ENCODE measurements around the gene CSMD2.

CSMD2 gene

DNA sequence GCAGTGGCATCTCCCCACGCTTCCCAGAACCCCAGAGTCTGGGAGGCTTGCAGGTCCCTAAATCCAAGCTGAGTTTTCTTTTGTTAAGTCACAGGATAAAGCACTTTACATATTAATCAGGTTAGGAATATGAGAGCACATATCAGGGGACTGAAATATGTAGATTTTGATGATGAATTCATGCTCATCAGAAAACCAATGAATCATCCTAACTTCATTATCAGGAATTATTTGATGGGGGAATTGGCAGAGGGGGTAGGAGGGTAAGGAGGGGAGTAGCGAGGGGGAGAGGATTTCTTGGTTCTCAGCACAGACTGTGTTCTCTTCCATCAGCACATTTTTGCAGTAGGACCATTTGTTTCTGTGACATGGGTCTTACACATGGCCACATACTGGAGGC lies 269.1 kb downstream of the CSMD2 start:
- DNase-seq, result no peak

- DNase-seq, result no peak
Observed at GRCh38 chr1:33895396-33895795, 269.6 kb downstream of the CSMD2 start.

- no peak for DNase-seq
Observed at GRCh38 chr1:33893147-33893830, 271.7 kb downstream of the CSMD2 start.

DNA sequence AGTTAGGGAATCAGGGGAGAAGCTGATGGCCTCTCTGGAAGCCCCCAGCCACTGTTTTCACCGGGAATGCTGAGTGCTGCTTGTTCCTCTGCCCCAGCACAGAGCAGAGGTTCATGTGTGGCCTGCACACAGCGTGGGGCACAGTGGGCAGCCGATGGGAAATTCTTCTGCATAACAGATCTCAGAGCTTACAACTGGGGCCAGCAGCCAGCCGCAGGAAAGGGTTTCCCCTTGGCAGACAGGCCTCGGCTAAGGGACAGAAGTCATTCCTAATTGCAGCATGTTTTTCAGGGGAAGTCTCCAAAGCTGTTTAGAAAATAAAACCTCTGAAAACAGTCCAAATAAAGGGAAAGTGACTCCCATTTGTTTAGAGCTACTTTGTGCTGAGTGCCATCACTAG lies 278.5 kb downstream of the CSMD2 start:
- no peak for DNase-seq

DNA sequence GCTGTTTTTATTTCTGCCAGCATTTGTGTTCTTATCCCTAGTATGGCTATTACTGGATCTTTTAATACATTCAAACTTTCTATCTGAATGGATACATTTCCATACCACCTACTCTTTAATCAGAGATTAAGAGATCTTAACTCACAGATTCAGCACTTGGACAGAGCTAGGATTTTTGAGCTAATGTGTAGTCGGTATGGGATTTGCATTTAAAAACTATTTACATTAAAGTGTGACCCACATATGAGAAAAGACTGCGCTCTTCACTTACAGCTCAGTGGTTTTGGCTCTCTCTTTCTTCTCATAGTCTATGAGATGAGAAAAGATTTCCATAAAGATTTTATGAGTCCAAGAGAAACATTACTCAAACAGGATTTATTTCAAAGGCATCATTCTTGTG lies 284.7 kb downstream of the CSMD2 start:
- DNase-seq, result no peak

DNA sequence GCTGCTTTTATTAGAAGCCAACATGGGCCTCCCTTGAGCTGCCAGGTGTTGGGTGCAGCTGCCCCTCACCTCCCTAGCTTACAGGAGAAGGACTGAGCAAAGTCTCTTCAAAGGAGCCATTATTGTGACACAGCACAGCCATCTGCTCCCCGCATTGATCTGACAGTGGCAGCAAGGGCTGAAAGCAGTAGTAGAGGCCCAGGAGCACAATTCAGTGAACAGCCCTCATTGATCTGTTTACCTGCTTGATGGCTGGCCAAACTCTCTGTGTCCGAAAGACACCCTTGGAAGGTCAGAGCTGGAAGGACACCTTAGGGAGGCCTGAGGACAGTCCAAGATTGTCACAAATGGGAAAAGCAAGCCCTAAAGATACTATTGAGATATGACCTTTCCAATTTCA lies 286.6 kb downstream of the CSMD2 start:
- no peak for DNase-seq

- DNase-seq, result no peak
Observed at GRCh38 chr1:33876970-33877650, 287.9 kb downstream of the CSMD2 start.

- DNase-seq, result no peak
Observed at GRCh38 chr1:33875862-33876261, 289.2 kb downstream of the CSMD2 start.

- no peak for DNase-seq
Observed at GRCh38 chr1:33874636-33875035, 290.4 kb downstream of the CSMD2 start.

DNA sequence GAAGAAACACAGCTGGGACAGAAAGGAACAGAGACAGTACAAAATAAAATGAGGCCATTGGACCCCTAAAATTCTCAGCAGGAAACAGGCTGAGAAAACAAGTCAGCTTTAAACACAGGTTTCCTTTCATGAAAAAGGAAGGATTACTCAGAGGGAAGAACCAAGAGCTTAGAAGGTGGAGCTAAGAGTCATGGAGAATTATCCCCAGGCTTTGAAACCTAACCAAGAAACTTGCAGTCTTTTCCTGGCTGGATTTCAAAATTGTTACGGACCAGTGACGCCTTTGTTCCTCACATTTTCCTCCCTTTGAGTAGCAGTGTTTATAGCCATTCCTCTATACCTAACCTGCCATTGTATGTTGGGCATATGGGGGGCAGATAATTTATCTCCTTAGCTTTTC lies 292.3 kb downstream of the CSMD2 start:
- no peak for DNase-seq

GRCh38 chr1:33872275-33872674 lies 292.8 kb downstream of the CSMD2 start:
- DNase-seq, result no peak

GRCh38 chr1:33867684-33868083 lies 297.3 kb downstream of the CSMD2 start:
- no peak for DNase-seq

GRCh38 chr1:33866281-33866680 lies 298.7 kb downstream of the CSMD2 start:
- DNase-seq, result peak; percentile 76

DNA sequence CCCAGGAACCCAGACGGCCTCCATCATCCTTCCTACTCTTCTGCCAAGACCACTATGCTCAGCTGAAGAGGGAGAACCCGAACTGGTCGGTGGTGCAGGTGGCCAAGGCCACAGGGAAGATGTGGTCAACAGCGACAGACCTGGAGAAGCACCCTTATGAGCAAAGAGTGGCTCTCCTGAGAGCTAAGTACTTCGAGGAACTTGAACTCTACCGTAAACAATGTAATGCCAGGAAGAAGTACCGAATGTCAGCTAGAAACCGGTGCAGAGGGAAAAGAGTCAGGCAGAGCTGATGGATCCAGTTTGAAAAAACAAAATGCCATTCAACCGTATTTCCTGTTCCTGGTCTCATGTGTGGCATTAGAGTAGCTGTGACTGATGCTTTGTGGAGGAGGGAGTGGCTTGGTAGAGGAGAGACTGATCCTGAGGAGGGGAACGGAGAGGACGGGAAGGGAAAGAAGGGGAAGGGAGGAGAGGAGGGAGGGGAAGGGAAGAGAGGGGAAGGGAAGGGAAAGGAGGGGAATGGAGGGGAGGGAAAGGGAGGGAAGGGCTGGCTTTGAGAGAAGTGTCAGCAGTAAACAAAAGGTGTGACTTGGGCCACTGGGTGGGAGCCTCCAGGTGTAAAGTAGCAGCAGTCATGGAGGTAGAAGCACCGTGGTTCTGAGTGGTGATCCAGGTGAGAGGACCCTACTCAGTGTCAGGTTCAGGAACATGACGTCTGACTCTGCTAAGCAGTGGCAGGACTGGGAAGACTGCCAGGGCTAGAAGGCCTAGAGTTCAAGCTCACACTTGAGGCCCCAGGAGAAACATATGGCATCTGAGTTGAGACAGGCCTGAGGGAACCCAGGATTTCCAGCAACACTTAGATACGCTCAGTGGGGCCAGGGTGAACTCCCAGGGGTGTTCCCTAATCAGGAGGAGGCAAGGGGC lies 300.3 kb downstream of the CSMD2 start:
- DNase-seq, result peak; percentile 46

- DNase-seq, result no peak
Observed at GRCh38 chr1:33863779-33864178, 301.3 kb downstream of the CSMD2 start, which contains the start of gene HMGB4. TSS of gene HMGB4 (plus strand) at chr1:33864079. CDS start at chr1:33864192, 113 bp downstream.

DNA sequence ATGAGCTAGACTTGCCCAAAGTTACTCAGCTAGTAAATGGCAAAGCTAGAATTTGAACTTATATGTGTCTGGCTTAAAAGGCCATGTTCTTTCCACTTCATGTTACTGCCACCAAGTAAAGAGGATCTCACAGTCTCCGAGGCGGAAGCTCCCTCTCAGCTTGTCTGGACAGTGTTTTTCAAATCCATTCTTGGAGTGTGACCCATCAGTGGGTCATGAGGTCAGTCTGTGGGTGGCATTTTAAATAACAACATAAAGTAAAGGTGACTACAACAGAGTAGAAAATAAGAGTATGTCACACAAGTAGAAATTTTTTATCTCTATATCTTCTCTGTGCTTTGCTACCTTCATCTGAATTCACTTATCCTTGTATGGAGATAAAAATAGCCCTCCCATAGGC lies 304.4 kb downstream of the CSMD2 start:
- no peak for DNase-seq

DNA sequence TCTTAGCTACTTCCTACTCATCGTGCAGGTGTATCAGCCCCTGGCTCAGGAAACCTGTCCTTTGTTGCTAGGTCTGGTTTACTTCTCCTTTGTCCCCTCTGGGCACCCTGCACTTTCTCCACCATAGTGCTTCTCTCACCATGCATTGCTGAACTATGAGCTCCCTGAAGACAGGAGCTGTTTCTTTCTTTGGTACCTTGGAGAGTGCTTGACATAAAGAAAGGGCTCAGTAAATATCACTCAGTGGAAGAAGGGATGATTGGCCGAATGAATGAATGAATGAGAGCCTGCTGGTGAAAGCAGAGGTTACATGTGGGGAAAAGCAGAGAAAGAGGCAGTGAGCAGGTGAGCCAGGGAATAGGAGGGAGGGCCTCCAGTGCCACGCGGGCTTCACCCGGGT lies 310.9 kb downstream of the CSMD2 start:
- DNase-seq, result no peak

- DNase-seq, result no peak
Observed at GRCh38 chr1:33853431-33853830, 311.6 kb downstream of the CSMD2 start.

DNA sequence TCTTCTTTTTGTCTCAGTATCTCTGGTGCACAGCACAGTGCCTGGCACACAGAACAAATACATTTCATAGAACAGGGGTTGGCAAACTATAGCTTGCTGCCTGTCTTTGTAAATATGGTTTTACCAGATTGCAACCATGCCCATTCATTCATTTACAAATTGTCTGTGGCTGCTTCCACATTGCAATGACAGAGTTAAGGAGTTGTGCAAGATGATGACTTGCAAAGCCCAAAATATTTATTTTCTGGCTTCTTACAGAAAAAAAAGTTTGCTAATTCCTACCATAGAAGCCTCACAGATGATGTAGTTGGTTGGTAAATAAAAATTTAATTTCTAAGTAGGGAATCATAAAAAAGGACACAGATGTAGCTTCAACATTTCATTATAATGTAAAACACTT lies 312.3 kb downstream of the CSMD2 start:
- DNase-seq, result no peak

DNA sequence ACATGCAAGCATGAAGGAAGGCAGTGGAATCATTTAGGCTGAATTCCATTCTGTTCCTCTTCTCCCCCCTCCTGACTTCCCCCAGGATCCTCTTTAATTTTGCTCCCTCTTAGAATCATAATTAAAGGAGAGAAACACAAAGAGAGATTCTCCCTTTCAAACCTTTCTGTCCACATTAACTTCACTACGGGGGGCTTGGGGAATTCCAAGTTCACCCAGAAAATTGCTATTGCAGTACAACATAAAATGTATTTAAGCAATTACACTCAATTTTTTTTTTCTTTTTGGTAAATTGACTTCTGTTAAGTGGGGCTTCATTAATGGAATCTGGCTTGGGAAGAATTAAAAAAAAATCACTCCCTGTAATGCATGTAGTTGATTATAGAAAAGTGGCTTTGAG lies 314.5 kb downstream of the CSMD2 start:
- DNase-seq, result no peak

DNA sequence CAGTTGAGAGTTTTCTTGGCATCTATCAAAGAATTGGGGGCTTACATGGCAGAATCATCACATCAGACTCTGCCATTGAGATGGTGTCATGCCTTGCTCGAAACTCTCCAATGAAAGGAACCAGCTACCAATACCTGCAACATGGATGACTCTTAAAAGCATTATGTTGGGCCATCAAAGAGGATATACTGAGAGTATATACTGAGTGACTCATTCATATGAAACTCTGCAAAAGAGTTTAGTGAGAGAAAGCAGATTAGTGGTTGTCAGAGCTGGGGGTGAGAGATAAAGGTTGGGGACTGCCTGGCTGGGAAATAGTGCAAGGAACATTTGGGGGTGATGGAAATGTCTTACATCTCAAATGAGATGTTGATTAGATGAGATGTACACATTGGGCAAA lies 315.8 kb downstream of the CSMD2 start:
- no peak for DNase-seq

DNA sequence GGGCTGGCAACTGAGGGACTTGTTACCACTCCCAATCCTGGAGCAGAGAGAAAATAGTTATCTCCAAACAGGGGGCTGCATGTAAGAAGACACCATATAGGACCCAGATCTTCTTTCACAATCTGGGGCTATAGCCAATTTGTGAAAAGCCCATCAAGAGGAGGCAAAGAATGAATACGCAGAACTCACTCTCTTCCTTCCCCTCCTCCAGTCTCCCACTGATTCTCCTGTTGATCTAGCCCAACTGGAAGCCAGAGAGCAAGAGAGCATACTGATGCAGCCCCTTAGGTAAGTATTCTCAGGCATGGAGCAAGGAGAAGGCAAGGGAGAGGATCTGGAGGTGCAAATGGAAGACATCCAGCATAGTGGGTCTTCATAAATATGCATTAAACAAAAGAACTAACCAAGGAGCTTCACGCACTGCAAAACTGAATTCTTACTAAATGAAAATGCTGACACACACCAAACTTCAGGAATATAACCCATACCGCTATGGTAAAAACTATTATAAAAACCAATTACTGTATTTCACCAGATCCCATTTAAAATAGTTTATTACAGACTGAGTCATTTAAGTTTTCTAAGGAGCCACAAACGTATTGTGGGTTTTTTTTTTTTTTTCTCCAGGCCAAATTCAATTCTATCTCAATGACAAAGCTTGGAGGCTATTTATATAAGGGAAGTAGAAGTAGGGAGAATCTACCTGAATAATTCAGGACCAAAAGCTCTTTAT lies 316.7 kb downstream of the CSMD2 start:
- no peak for DNase-seq

- no peak for DNase-seq
Observed at GRCh38 chr1:33846861-33847260, 318.2 kb downstream of the CSMD2 start.
